HCT116 (cell line): Measurements from ENCODE around the gene PSEN2. TPM values are rescaled to one million over a fixed set of nuclear protein-coding genes. Genes with fewer than 3 reads are reported as not detected.

Experiments used
- ATAC-seq: fragments of 200-7000 bp; cut with Tn5 transposase; 2 replicates; pipeline ENCODE4 v1.9.1; 2020; ENCODE audit warnings: mild to moderate bottlenecking, moderate library complexity
- BruUV-seq: library from RNA; stranded (reverse); fragments of 400-500 nt; replicated peaks from 2 replicates; lab custom pipeline; 2021; lab: Mats Ljungman, UMichigan
- CTCF ChIA-PET: fragments of 300-600 bp; sonication (Branson Sonifier 250); formaldehyde crosslinking; loops from one replicate; lab custom pipeline; 2021; ENCODE audit warnings: antibody characterized with exemption; lab: Charles Lee
- POLR2A ChIA-PET: fragments of 300-600, 350-600 bp; sonication (Branson Sonifier 250); formaldehyde crosslinking; loops from one replicate; lab custom pipeline; 2021; ENCODE audit warnings: antibody characterized with exemption; lab: Charles Lee
- RAD21 ChIA-PET, 2 experiments: fragments of 300-600 bp; sonication (Branson Sonifier 250); formaldehyde crosslinking; loops; one replicate each; lab custom pipeline; 2023; ENCODE audit warnings: low total read pairs in 2 of 2; ENCODE audit not compliant: uncharacterized antibody in 2 of 2, unreplicated experiment in 2 of 2, low non-redundant PET in 1 of 2; lab: Charles Lee
- DNase-seq: peaks from one replicate; pipeline ENCODE4 v3.0.0-alpha.2; 2010; ENCODE audit warnings: low read depth, low spot score
- H2AFZ ChIP-seq: fragments of 200-600 bp; shearing (Covaris generic), sonication (generic); 2 replicates; pipeline ENCODE4 v1.6.1; 2017; ENCODE audit warnings: low read depth, mixed run types, mixed read lengths, antibody characterized with exemption, low read length; ENCODE audit not compliant: poor library complexity, severe bottlenecking
- H3K27ac ChIP-seq: 2 replicates; pipeline ENCODE4 v1.5.1; 2012; ENCODE audit warnings: low read depth, low read length
- H3K27me3 ChIP-seq: fragments of 200-600 bp; sonication (generic); 2 replicates; pipeline ENCODE4 v1.6.1; 2016; ENCODE audit warnings: mixed run types, low read length, mixed read lengths; ENCODE audit not compliant: insufficient read depth
- H3K36me3 ChIP-seq, 2 experiments: fragments of 200-500 bp in 1 of 2; fragments of 200-600 bp in 1 of 2; sonication (Bioruptor generic) in 1 of 2; sonication (generic) in 1 of 2; 2 replicates each; pipeline versions ENCODE4 v1.5.1 to v1.6.1; 2014 to 2016; ENCODE audit warnings: low read length in 2 of 2, inconsistent platforms in 1 of 2, mixed read lengths in 1 of 2, mixed run types in 1 of 2; ENCODE audit not compliant: insufficient read depth in 2 of 2, control insufficient read depth in 1 of 2
- H3K4me1 ChIP-seq, 2 experiments: fragments of 200-600 bp in 1 of 2; sonication (generic) in 1 of 2; 2 replicates each; pipeline versions ENCODE4 v1.5.1 to v1.6.1; 2012 to 2017; ENCODE audit warnings: low read length in 2 of 2, inconsistent platforms in 1 of 2, mild to moderate bottlenecking in 1 of 2, mixed read lengths in 1 of 2, mixed run types in 1 of 2, moderate library complexity in 1 of 2; ENCODE audit not compliant: insufficient read depth in 2 of 2, control insufficient read depth in 1 of 2
- H3K4me2 ChIP-seq: fragments of 200-600 bp; sonication (generic); 2 replicates; pipeline ENCODE4 v1.6.1; 2017; ENCODE audit warnings: mixed run types, low read length, mixed read lengths
- H3K4me3 ChIP-seq, 2 experiments: fragments of 200-600 bp in 1 of 2; sonication (generic) in 1 of 2; replicated peaks in 1 of 2; 2 replicates each; pipeline ENCODE4 v1.5.1; 2011 to 2016; ENCODE audit warnings: low read length in 2 of 2, control low read depth in 1 of 2, low read depth in 1 of 2, mild to moderate bottlenecking in 1 of 2, mixed read lengths in 1 of 2, mixed run types in 1 of 2
- H3K79me2 ChIP-seq: fragments of 200-600 bp; sonication (generic); 2 replicates; pipeline ENCODE4 v1.6.1; 2017; ENCODE audit warnings: mild to moderate bottlenecking, mixed run types, low read length, moderate library complexity, mixed read lengths; ENCODE audit not compliant: insufficient read depth
- H3K9ac ChIP-seq: fragments of 200-600 bp; sonication (generic); 2 replicates; pipeline ENCODE4 v1.6.1; 2016; ENCODE audit warnings: low read length, mixed read lengths
- H3K9me2 ChIP-seq: fragments of 200-600 bp; sonication (generic), shearing (Covaris generic); 2 replicates; pipeline ENCODE4 v1.6.1; 2017; ENCODE audit warnings: mixed run types, mild to moderate bottlenecking, moderate library complexity; ENCODE audit not compliant: insufficient read depth
- H3K9me3 ChIP-seq, 2 experiments: fragments of 200-500 bp in 1 of 2; fragments of 200-600 bp in 1 of 2; sonication (Bioruptor generic) in 1 of 2; sonication (generic) in 1 of 2; 2 replicates each; pipeline ENCODE4 v1.6.1; 2014 to 2017; ENCODE audit warnings: low read length in 2 of 2, mixed read lengths in 2 of 2, inconsistent platforms in 1 of 2, low read depth in 1 of 2, mild to moderate bottlenecking in 1 of 2, mixed run types in 1 of 2, moderate library complexity in 1 of 2; ENCODE audit not compliant: control insufficient read depth in 1 of 2, insufficient read depth in 1 of 2
- H4K20me1 ChIP-seq: fragments of 200-600 bp; sonication (generic), shearing (Covaris generic); 2 replicates; pipeline ENCODE4 v1.6.1; 2017; ENCODE audit warnings: mixed run types, mild to moderate bottlenecking, moderate library complexity; ENCODE audit not compliant: insufficient read depth
- ATF3 ChIP-seq: IDR thresholded peaks from 2 replicates; pipeline ENCODE4 v1.6.1; 2012
- MAX ChIP-seq: IDR thresholded peaks from 2 replicates; pipeline ENCODE4 v1.6.1; 2012
- RAD21 ChIP-seq: IDR thresholded peaks from 2 replicates; pipeline ENCODE4 v1.6.1; 2012; ENCODE audit warnings: low read depth, mild to moderate bottlenecking
- SIN3A ChIP-seq: IDR thresholded peaks from 2 replicates; pipeline ENCODE4 v1.6.1; 2012; ENCODE audit warnings: low read depth
- TCF7L2 ChIP-seq: IDR thresholded peaks from 2 replicates; pipeline ENCODE4 v1.7.0; 2011; ENCODE audit warnings: borderline replicate concordance, inconsistent platforms; ENCODE audit not compliant: insufficient read depth, insufficient read length; ENCODE audit errors: extremely low read depth
- ZBTB33 ChIP-seq: IDR thresholded peaks from 2 replicates; pipeline ENCODE4 v1.6.1; 2011; ENCODE audit warnings: mild to moderate bottlenecking, low read length, moderate library complexity; ENCODE audit not compliant: insufficient replicate concordance; ENCODE audit errors: extremely low read depth
- ZNF274 ChIP-seq: fragments of 200-500 bp; sonication (Bioruptor generic); IDR thresholded peaks from 2 replicates; pipeline ENCODE4 v1.6.1; 2014; ENCODE audit warnings: mild to moderate bottlenecking, low read depth, low read length, inconsistent platforms
- intact Hi-C: fragments of 100-400 bp; cut with micrococcal nuclease; formaldehyde crosslinking; loops from 2 replicates; pipeline ENCODE4 v1.10.0; 2022
- total RNA-seq: library from RNA; stranded (reverse); gene quantifications from one replicate; pipeline ENCODE4 v1.2.1, GENCODE V29; 2021; ENCODE audit not compliant: unreplicated experiment

PSEN2 gene
- total RNA-seq, 1 experiment from 2014 or later = 28.5 TPM

GRCh38 chr1:226889616-226890330 lies 19.4 kb downstream of the PSEN2 start:
- Histone ChIP-seq H3K9ac (no peak overlapping the region), H3K9me3 (no peaks in the 10 kb centered on the region), H3K4me3 (no peak overlapping the region), H3K4me1 (no peaks in the 10 kb centered on the region), H3K27ac (no peak overlapping the region), H2AFZ (no peak overlapping the region), H3K4me2 (no peak overlapping the region), H3K79me2 (no peaks in the 10 kb centered on the region), H3K36me3 (peaks cover 5 to 7% of the 10 kb centered on the region in 2 experiments; a peak in 3 of 4 replicates), H4K20me1 (no peaks in the 10 kb centered on the region), H3K9me2 (no peaks in the 10 kb centered on the region), H3K27me3 (no peaks in the 10 kb centered on the region)
- intact Hi-C loops = no loop called here
- CTCF ChIA-PET = no interaction called here
- DNase-seq (no peak), ATAC-seq (no peak)
- RAD21 ChIA-PET = no interaction called here
- no TSS peak for BruUV-seq
- no peak for TF ChIP-seq TCF7L2
- no peak for TF ChIP-seq ZBTB33
- POLR2A ChIA-PET = interaction anchor here (0.6 kb wide), 1 partner anchor 50 kb away, joined by 3 read pairs; the partner anchor contains the start of gene COQ8A

DNA sequence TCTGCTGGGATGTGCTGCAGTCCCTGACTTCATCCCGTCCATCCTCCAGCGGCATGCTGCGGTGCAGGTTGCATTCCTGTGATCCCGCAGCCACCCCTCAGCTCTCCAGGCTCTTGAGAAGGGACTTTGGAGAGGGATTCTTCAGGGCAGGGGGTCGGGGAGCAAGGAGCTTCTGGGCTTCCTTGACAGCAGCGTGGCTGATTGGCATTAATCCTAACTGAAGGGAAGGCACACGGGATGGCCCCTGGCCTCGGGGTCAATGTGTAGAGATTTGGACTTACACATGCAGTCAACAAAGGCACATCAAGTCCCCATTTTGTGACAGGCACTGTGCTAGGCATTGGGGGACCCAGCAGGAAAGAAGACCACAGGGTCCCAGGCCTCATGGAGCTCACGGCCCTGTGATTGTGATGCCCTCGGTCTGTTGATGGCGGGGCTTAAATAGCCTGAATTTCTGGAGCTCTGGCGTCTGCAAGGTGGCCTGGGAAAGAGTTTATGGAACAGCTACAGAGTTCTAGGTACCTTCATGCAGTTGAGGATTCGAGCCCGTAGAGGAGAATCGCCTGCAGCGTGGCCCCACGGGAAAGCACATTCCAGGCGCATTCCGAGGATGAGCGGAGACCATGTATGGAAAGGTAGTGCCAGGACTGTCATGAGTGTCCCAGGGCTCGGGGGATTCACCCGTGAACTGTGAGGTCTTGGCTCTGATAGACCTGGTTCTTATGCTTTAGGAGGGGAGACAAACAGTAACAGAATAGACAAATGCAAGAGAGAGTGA lies 20.1 kb downstream of the PSEN2 start:
- Histone ChIP-seq H3K36me3 (peaks cover 5 to 7% of the 10 kb centered on the region in 2 experiments; a peak in 3 of 4 replicates), H4K20me1 (no peaks in the 10 kb centered on the region), H3K9ac (no peak overlapping the region), H2AFZ (no peak overlapping the region), H3K79me2 (no peaks in the 10 kb centered on the region), H3K4me3 (no peak overlapping the region), H3K4me1 (no peaks in the 10 kb centered on the region), H3K27me3 (no peaks in the 10 kb centered on the region), H3K4me2 (no peak overlapping the region), H3K9me3 (no peaks in the 10 kb centered on the region), H3K9me2 (no peaks in the 10 kb centered on the region), H3K27ac (no peak overlapping the region)
- intact Hi-C loops = no loop called here
- TF ChIP-seq ZNF274 (no peak), SIN3A (no peak), MAX (no peak), RAD21 (no peak), ATF3 (no peak)
- ChIA-PET RAD21 (no interaction called here), CTCF (no interaction called here), POLR2A (interaction anchor here (0.6 kb wide), 1 partner anchor 50 kb away, joined by 3 read pairs; the partner anchor contains the start of gene COQ8A)
- no TSS peak for BruUV-seq
- ATAC-seq = no peak
- no peak for DNase-seq
